OCI-LY7 (cell line): ENCODE measurements around the gene GAB1. TPM values are rescaled to one million over a fixed set of nuclear protein-coding genes. Genes with fewer than 3 reads are reported as not detected.

ENCODE experiments used
- BruUV-seq: library from RNA; stranded (reverse); fragments of 400-500 nt; replicated peaks from 2 replicates; lab custom pipeline; 2021; lab: Mats Ljungman, UMichigan
- CTCF ChIA-PET: fragments of 300-600 bp; sonication (Branson Sonifier 250); formaldehyde crosslinking; loops from one replicate; lab custom pipeline; 2022; ENCODE audit warnings: antibody characterized with exemption; ENCODE audit not compliant: unreplicated experiment; lab: Charles Lee
- POLR2A ChIA-PET: fragments of 300-600 bp; sonication (Branson Sonifier 250); formaldehyde crosslinking; loops from one replicate; lab custom pipeline; 2022; ENCODE audit warnings: antibody characterized with exemption; lab: Charles Lee
- DNase-seq: peaks from one replicate; pipeline ENCODE4 v3.0.0-alpha.2; 2015; ENCODE audit warnings: low spot score
- H2AFZ ChIP-seq: fragments of 200-600 bp; sonication (generic), shearing (Covaris generic); 2 replicates; pipeline ENCODE4 v1.6.1; 2014; ENCODE audit warnings: mild to moderate bottlenecking, antibody characterized with exemption, low read length, moderate library complexity
- H3K27ac ChIP-seq: fragments of 200-600 bp; sonication (generic); 2 replicates; pipeline ENCODE4 v1.5.1; 2014; ENCODE audit warnings: mixed run types, low read depth, mild to moderate bottlenecking, moderate library complexity, low read length, inconsistent platforms; ENCODE audit not compliant: poor library complexity, severe bottlenecking
- H3K36me3 ChIP-seq: fragments of 200-600 bp; sonication (generic); 2 replicates; pipeline ENCODE4 v1.6.1; 2014; ENCODE audit warnings: mild to moderate bottlenecking, antibody characterized with exemption, low read length, moderate library complexity, mixed read lengths; ENCODE audit not compliant: insufficient read depth
- H3K4me1 ChIP-seq: fragments of 200-600 bp; sonication (generic); 2 replicates; pipeline ENCODE4 v1.5.1; 2014; ENCODE audit warnings: mild to moderate bottlenecking, low read length; ENCODE audit not compliant: insufficient read depth, poor library complexity, severe bottlenecking
- H3K4me2 ChIP-seq: fragments of 200-600 bp; sonication (generic); 2 replicates; pipeline ENCODE4 v1.6.1; 2014; ENCODE audit warnings: mild to moderate bottlenecking, low read length
- H3K4me3 ChIP-seq: fragments of 200-600 bp; sonication (generic); 2 replicates; pipeline ENCODE4 v1.5.1; 2014; ENCODE audit warnings: mild to moderate bottlenecking, low read depth, low read length; ENCODE audit not compliant: poor library complexity, severe bottlenecking
- H3K79me2 ChIP-seq: fragments of 200-600 bp; sonication (generic); 2 replicates; pipeline ENCODE4 v1.6.1; 2016; ENCODE audit warnings: low read depth, mild to moderate bottlenecking, low read length, moderate library complexity, mixed read lengths; ENCODE audit not compliant: insufficient read depth
- H3K9me2 ChIP-seq: fragments of 200-600 bp; sonication (generic); 2 replicates; pipeline ENCODE4 v1.6.1; 2016; ENCODE audit warnings: mild to moderate bottlenecking, low read length, mixed read lengths; ENCODE audit not compliant: insufficient read depth
- H3K9me3 ChIP-seq: fragments of 200-600 bp; sonication (generic); 2 replicates; pipeline ENCODE4 v1.6.1; 2014; ENCODE audit warnings: mild to moderate bottlenecking, mixed run types, low read length, mixed read lengths
- H4K20me1 ChIP-seq: fragments of 200-600 bp; sonication (generic); 2 replicates; pipeline ENCODE4 v1.6.1; 2014; ENCODE audit warnings: mild to moderate bottlenecking, antibody characterized with exemption, low read length, moderate library complexity, mixed read lengths; ENCODE audit not compliant: insufficient read depth
- EZH2phosphoT487 ChIP-seq: fragments of 200-600 bp; sonication (generic); IDR thresholded peaks from 2 replicates; pipeline ENCODE4 v1.6.1; 2018; ENCODE audit warnings: low read depth, borderline replicate concordance, mild to moderate bottlenecking, mixed run types, antibody characterized with exemption, low read length, moderate library complexity, mixed read lengths
- intact Hi-C: fragments of 100-400 bp; cut with micrococcal nuclease; formaldehyde crosslinking; loops from one replicate; pipeline ENCODE4 v1.10.0; 2022; ENCODE audit not compliant: unreplicated experiment
- total RNA-seq, 2 experiments: library from RNA; depleted of rRNA in 1 of 2; stranded (reverse); fragments of >200 nt in 1 of 2; shearing (Covaris generic) in 1 of 2; gene quantifications; 2 replicates each; pipeline ENCODE4 v1.2.3, GENCODE V29; 2014 to 2022
- TF ChIP-seq, protein P1 (sequence below): fragments of 200-600 bp; sonication (generic); conservative IDR thresholded peaks from 2 replicates; pipeline ENCODE4 v1.5.1; 2014; ENCODE audit warnings: mild to moderate bottlenecking, antibody characterized with exemption, low read length, moderate library complexity, mixed read lengths

GAB1 gene
- total RNA-seq, 2 experiments from 2014 or later = 42.6 to 99.3 TPM

DNA sequence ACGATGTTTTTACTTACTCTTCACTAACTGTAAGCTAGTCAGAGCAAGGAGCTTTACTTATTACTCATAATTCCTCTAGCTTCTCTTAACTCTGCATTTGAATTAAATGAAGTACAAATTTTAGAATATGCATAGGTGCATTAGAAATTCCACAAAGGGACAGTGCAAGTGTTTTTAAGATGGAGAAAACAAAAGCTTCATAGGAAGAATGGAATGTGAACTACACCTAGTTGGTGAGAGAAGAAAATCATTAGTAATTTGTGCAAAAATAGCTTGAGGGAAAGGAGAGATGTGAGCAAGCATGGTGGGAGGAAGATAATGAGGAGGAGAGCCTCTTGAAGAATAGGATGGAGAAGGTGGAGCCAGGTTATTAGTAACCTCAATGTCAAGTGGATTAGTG lies 99.3 kb downstream of the GAB1 start:
- Histone ChIP-seq H3K4me1 (peaks cover 37% of the 10 kb centered on the region), H3K9me3 (no peaks in the 10 kb centered on the region), H3K4me2 (no peak overlapping the region), H3K4me3 (no peak overlapping the region), H3K9me2 (no peaks in the 10 kb centered on the region), H3K79me2 (peaks cover 10% of the 10 kb centered on the region; the same call in 1 of the 2 replicates), H3K27ac (no peak overlapping the region), H2AFZ (no peak overlapping the region), H3K36me3 (peaks cover 79% of the 10 kb centered on the region), H4K20me1 (no peaks in the 10 kb centered on the region)
- BruUV-seq = no TSS peak
- DNase-seq = no peak
- ChIA-PET POLR2A (interaction anchor here (0.8 to 2.5 kb wide), 5 partner anchors 9 to 39 kb away, joined by 3 to 8 read pairs (median 6); no protein-coding TSS in a partner anchor), CTCF (no interaction called here)
- intact Hi-C loops = no loop called here
- TF ChIP-seq, protein P1, sequence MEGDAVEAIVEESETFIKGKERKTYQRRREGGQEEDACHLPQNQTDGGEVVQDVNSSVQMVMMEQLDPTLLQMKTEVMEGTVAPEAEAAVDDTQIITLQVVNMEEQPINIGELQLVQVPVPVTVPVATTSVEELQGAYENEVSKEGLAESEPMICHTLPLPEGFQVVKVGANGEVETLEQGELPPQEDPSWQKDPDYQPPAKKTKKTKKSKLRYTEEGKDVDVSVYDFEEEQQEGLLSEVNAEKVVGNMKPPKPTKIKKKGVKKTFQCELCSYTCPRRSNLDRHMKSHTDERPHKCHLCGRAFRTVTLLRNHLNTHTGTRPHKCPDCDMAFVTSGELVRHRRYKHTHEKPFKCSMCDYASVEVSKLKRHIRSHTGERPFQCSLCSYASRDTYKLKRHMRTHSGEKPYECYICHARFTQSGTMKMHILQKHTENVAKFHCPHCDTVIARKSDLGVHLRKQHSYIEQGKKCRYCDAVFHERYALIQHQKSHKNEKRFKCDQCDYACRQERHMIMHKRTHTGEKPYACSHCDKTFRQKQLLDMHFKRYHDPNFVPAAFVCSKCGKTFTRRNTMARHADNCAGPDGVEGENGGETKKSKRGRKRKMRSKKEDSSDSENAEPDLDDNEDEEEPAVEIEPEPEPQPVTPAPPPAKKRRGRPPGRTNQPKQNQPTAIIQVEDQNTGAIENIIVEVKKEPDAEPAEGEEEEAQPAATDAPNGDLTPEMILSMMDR = no peak
- TF ChIP-seq EZH2phosphoT487 = no peak

DNA sequence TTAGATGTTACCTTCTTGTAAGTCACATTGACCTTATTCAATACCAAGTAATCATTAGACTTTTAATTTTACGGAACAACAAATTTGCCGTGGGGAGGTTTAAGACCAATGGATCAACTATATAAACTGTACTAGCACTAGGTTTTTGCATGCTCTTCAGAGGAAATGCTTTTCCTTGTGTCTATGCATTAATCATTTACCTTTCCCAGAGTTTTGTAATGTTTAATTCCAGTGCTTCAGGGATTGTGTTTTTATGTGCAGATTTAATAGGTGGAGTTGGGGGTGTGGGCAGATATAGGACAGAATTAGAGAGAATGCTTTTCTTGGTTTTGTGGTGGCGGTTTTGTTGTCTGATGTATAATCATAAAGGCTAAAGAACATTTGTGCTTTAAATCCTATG lies 100.8 kb downstream of the GAB1 start:
- Histone ChIP-seq H3K27ac (no peak overlapping the region), H4K20me1 (no peaks in the 10 kb centered on the region), H3K4me1 (peaks cover 32% of the 10 kb centered on the region), H2AFZ (no peak overlapping the region), H3K9me3 (no peaks in the 10 kb centered on the region), H3K9me2 (no peaks in the 10 kb centered on the region), H3K4me2 (no peak overlapping the region), H3K4me3 (no peak overlapping the region), H3K36me3 (peaks cover 91% of the 10 kb centered on the region), H3K79me2 (peaks cover 7% of the 10 kb centered on the region; the same call in 1 of the 2 replicates)
- TF ChIP-seq, protein P1 = no peak
- TF ChIP-seq EZH2phosphoT487 = no peak
- POLR2A ChIA-PET = no interaction called here
- BruUV-seq = no TSS peak
- DNase-seq = no peak
- intact Hi-C loops = no loop called here
- CTCF ChIA-PET = no interaction called here

DNA sequence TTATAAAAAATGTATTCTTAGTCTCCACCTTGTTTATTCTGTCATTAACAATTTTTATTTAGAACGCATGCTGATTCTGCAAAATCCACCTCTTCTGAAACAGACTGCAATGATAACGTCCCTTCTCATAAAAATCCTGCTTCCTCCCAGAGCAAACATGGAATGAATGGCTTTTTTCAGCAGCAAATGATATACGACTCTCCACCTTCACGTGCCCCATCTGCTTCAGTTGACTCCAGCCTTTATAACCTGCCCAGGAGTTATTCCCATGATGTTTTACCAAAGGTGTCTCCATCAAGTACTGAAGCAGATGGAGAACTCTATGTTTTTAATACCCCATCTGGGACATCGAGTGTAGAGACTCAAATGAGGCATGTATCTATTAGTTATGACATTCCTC lies 101.3 kb downstream of the GAB1 start:
- Histone ChIP-seq H3K27ac (no peak overlapping the region), H4K20me1 (no peaks in the 10 kb centered on the region), H3K4me2 (no peak overlapping the region), H3K9me3 (no peaks in the 10 kb centered on the region), H3K79me2 (peaks cover 7% of the 10 kb centered on the region; the same call in 1 of the 2 replicates), H3K4me1 (peaks cover 27% of the 10 kb centered on the region), H3K9me2 (no peaks in the 10 kb centered on the region), H2AFZ (no peak overlapping the region), H3K36me3 (peaks cover 91% of the 10 kb centered on the region), H3K4me3 (no peak overlapping the region)
- DNase-seq = no peak
- intact Hi-C loops = no loop called here
- no TSS peak for BruUV-seq
- CTCF ChIA-PET = no interaction called here
- TF ChIP-seq, protein P1 = no peak
- no peak for TF ChIP-seq EZH2phosphoT487
- POLR2A ChIA-PET = no interaction called here
